NCI-H1694 (cell line): ENCODE results near the gene MDN1.
"Not testable (repeated sequence)": the region's sequence is repeated elsewhere in the genome, so short reads cannot be mapped to it uniquely, and the experiment has no call there.

ENCODE experiments used
- DNase-seq: peaks from one replicate; lab custom pipeline; 2025; lab: John Stamatoyannopoulos, UW

The MDN1 gene

DNA sequence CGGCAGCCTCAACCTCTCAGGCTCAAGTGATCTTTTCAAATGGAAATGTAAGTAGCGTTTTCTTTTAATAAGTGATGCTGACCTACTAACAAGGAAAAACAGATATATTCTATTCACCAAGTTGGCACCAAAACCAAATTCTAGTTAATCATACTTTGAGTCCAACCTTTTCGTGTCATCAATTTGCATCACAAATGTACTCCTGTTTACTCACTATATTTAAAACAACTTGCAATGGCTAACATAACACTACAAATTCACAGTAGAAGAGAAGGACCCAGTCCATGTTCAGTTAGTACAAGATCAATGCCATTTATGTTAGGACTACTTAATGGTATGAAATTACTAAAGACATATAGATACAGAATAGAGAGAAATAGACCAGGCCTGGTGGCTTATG lies 50.0 kb downstream of the MDN1 start:
- no peak for DNase-seq

- DNase-seq, result no peak
Measured at GRCh38 chr6:89768324-89768723, 51.3 kb downstream of the MDN1 start.

DNA sequence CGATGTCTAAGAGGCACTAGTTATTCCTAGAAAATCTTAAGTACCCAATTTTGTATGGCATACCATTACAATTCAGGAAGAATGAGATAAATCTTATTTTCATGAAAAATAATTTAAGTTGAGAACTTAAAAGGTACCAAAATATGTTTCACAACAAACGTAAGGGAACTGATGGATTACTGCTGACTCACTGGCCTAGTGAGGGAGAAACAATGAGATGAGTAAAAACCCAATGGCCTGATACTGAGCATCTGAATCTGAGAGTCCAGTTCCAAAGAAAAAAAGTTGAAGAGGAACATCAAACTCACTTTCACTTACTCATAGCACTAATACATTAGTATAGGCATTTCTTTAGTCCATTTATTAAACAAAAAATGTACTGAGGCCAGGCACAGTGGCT lies 56.0 kb downstream of the MDN1 start:
- DNase-seq, result no peak

- no peak for DNase-seq
Measured at GRCh38 chr6:89758830-89759229, 60.8 kb downstream of the MDN1 start.

- DNase-seq, result no peak
Measured at GRCh38 chr6:89750338-89750737, 69.3 kb downstream of the MDN1 start.

GRCh38 chr6:89749918-89750317 lies 69.7 kb downstream of the MDN1 start:
- DNase-seq, result no peak

DNA sequence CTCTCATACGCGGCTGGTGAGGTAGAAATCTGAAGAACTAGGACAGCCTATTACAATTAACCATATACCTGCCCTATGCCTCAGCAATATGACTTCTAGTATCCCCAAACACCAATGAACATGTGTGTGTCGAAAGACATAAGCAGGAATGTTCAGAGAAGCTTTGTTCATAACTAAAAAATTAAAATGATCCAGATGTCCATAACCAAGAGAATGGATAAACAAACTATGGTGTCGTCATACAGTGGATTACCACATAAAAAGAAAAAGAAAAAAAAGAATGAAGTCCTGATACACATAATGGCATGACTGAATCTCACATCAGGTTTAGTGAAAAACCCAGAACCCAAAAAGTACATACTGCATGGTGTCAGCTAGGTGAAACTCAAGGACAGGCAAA lies 73.9 kb downstream of the MDN1 start:
- DNase-seq, result no peak

GRCh38 chr6:89745096-89745495 lies 74.5 kb downstream of the MDN1 start:
- DNase-seq, result no peak

DNA sequence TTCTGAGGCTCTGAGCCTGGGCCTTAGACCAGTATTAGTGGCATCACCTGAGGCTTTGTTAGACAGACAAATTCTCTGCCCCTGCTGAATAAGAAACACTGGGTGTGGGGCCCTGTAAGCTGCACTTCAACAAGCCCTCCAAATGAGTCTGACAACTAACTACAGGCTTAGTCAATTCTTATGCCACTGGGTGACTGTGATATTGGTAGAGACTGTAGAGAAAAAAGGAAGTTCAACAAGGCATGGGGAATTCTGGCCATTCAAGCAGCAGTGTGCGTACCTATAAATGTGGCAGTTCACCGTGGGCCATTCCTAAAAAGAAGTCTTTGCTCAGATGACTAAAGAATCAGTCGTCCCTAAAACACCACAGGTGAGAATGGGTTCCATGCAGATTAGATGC lies 82.7 kb downstream of the MDN1 start:
- DNase-seq, result no peak

- no peak for DNase-seq
Measured at GRCh38 chr6:89734526-89734925, 85.1 kb downstream of the MDN1 start.

- DNase-seq, result no peak
Measured at GRCh38 chr6:89731924-89732567, 87.5 kb downstream of the MDN1 start.

DNA sequence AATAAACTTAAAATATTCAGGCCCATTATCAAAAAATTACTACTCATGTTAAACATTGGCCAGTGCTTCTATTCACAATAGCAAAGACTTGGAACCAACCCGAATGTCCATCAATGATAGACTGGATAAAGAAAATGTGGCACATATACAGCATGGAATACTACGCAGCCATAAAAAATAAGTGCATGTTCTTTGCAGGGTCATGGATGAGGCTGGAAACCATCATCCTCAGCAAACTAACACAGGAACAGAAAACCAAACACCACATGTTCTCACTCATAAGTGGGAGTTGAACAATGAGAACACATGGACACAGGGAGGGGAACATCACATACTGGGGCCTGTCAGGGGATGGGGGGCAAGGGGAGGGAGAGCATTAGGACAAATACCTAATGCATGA lies 88.3 kb downstream of the MDN1 start:
- DNase-seq, result not testable (repeated sequence)

DNA sequence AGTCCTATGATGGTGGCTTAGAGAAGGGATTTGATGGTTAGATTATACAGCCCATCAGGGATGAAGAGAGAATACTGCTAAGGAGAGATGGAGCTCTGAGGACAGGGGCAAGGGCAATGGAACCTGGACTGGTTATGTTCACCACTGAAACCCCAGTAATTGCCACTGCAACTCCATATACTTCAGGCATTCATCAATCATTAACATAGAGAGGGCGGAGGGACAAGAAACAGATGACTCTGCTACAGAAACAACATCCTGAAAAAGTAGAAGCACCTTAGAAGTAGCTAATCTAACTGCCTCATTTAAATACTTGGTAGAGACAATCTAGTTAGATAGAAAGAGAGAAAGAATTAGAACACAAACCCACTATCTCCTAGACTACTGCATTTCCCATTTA lies 89.8 kb downstream of the MDN1 start:
- no peak for DNase-seq

DNA sequence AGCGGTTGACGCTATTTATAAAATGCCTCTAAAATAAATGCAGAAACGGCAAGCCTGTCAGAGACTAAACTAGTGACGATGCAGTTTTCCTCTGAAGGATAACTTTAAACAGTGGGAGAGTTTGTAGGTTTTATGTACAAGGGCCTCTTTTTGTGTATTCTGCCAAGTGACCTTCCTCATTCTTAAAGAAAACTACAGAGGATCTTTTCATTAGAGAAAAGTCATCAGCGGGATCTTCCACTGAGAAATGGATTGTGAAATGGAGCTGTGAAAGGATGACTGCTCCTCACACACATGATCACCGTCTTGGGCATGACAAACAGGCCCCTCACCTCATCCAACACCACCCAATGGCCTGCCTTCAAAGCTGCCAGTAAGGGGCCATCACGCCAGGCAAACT lies 92.1 kb downstream of the MDN1 start:
- no peak for DNase-seq

DNA sequence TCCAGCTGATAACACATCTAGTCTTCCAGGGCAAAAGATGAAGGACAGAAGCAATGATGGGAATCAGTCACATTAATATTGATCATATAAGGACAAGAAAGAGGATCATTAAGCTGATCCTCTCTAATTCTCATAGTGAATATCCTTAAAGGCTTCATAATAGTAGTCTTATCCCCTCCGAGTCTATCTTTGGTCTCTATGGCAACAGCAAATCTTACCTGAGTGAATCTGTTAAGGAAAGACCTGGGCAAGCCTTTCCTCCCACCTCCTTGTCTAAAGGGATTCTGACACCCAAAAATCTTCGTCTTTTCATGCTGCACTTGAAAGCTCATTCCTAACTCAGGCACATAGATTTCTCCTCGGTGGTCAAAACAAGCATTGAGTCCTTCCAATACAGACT lies 94.6 kb downstream of the MDN1 start:
- no peak for DNase-seq

GRCh38 chr6:89723046-89723445 lies 96.5 kb downstream of the MDN1 start:
- no peak for DNase-seq

DNA sequence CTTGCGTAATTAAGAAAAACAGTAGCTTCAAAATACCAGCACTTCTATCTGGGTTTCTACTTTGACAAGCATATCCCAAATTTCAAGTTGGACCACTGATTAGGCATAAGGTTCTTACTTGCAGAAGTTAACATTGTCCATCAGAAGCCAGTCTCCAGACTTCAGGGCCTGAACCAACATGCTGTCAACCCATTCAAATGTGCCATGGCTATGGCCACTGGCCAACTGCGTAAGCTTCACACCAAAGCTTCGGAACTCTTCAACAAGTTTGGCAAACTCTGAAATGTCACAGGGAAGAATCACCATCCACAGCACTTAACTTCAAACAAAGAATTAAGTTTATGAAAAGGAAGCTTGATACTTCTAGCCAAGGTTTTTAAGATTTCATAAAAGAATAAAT lies 103.1 kb downstream of the MDN1 start:
- DNase-seq, result no peak

GRCh38 chr6:89711801-89712200 lies 107.8 kb downstream of the MDN1 start:
- no peak for DNase-seq

GRCh38 chr6:89708316-89708715 lies 111.3 kb downstream of the MDN1 start:
- DNase-seq, result no peak

- no peak for DNase-seq
Measured at GRCh38 chr6:89707766-89708165, 111.8 kb downstream of the MDN1 start.

DNA sequence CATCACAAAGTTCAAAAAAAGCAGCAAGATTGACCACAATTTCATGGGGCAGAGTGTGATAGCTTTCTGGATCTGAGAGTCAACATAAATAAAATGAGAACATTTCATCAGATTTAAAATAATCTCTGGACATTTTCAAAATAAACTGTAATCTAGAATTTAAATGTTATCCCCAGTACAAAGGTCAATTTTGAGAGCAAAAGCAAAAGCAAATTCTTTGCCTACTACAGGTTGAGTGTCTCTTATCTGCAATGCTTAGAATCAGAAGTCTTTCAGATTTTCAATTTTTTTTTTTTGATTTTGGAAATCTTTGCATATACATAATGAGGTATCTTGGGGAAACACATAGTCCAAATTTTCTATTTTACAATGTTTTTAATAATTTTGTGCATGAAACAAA lies 113.5 kb downstream of the MDN1 start:
- no peak for DNase-seq

DNA sequence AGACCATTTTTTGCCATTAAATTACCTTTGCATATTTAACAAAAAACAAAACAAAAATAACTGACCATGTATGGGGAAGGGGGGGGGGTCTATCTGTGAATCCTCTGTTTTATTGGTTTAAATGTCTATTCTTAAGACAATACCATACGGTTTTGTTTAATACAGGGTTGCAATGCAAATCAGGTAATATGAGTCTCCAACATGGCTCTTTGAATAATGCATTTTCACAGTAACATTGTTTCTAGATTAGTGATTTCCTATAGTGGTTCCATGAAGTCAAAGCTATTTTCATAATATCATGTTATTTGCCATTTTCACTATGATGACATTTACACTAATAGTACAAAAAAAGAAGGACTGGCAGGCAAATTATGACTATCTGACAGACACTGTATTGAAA lies 116.3 kb downstream of the MDN1 start:
- DNase-seq, result no peak

GRCh38 chr6:89702349-89702748 lies 117.2 kb downstream of the MDN1 start:
- no peak for DNase-seq

DNA sequence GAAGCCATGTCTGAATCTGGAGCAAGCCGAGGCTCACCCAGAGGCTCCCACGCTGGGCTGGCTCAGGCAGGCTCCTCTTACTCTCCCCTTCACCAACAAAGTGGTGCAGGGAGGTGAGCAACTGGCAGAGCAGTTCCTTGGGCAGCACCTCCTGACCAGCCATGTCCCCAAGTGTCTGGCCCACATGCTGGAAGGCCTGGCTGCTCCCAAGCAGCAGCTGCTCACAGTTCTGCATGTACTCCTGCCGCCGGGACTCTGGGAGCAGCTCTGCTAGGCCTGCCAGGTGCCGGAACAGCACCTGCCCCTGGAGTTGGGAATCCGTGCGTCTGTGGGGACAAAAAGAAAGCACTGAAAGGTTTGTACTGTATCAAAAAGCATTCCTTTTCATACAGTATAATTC lies 123.9 kb downstream of the MDN1 start:
- no peak for DNase-seq

GRCh38 chr6:89694428-89694827 lies 125.2 kb downstream of the MDN1 start:
- no peak for DNase-seq
